ENCODE data around the gene ANKS1B.

- TF ChIP-seq, protein P1, sequence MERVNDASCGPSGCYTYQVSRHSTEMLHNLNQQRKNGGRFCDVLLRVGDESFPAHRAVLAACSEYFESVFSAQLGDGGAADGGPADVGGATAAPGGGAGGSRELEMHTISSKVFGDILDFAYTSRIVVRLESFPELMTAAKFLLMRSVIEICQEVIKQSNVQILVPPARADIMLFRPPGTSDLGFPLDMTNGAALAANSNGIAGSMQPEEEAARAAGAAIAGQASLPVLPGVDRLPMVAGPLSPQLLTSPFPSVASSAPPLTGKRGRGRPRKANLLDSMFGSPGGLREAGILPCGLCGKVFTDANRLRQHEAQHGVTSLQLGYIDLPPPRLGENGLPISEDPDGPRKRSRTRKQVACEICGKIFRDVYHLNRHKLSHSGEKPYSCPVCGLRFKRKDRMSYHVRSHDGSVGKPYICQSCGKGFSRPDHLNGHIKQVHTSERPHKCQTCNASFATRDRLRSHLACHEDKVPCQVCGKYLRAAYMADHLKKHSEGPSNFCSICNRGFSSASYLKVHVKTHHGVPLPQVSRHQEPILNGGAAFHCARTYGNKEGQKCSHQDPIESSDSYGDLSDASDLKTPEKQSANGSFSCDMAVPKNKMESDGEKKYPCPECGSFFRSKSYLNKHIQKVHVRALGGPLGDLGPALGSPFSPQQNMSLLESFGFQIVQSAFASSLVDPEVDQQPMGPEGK (CRISPR knock-in tag; IDR thresholded peaks at IDR 0.05; ENCODE audit: borderline replicate concordance): no peak
- TF ChIP-seq BACH2 (CRISPR knock-in tag; IDR thresholded peaks at IDR 0.05; ENCODE audit: borderline replicate concordance) (no peak), CSDC2 (CRISPR knock-in tag; IDR thresholded peaks at IDR 0.05) (no peak), TCF4 (CRISPR knock-in tag; IDR thresholded peaks at IDR 0.05; ENCODE audit: borderline replicate concordance) (no peak)
- TF ChIP-seq, protein P2, sequence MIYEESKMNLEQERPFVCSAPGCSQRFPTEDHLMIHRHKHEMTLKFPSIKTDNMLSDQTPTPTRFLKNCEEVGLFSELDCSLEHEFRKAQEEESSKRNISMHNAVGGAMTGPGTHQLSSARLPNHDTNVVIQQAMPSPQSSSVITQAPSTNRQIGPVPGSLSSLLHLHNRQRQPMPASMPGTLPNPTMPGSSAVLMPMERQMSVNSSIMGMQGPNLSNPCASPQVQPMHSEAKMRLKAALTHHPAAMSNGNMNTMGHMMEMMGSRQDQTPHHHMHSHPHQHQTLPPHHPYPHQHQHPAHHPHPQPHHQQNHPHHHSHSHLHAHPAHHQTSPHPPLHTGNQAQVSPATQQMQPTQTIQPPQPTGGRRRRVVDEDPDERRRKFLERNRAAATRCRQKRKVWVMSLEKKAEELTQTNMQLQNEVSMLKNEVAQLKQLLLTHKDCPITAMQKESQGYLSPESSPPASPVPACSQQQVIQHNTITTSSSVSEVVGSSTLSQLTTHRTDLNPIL (CRISPR knock-in tag; IDR thresholded peaks at IDR 0.05; ENCODE audit: low read depth): no peak
Measured at GRCh38 chr12:99513066-99513465, 471.7 kb downstream of the ANKS1B start.
